Activated naive CD8-positive, alpha-beta T cell treated with anti-CD3 and anti-CD28 coated beads for 36 hours (primary cell): ENCODE measurements around the gene C12orf60. TPM values are rescaled to one million over a fixed set of nuclear protein-coding genes. Genes with fewer than 3 reads are reported as not detected.
A peak's percentile ranks its signal among the peaks of the same experiment; 100 is the strongest.
"Not testable (repeated sequence)": the region's sequence is repeated elsewhere in the genome, so short reads cannot be mapped to it uniquely, and the experiment has no call there.

Experiments
- DNase-seq: peaks from one replicate; pipeline ENCODE4 v3.0.0; 2021
- H3K27ac Mint-ChIP-seq: one replicate; pipeline ENCODE4 v1.8.0; 2022; ENCODE audit warnings: mild to moderate bottlenecking, moderate library complexity, mixed read lengths
- H3K27me3 Mint-ChIP-seq: one replicate; pipeline ENCODE4 v1.8.0; 2022; ENCODE audit warnings: mild to moderate bottlenecking, mixed read lengths
- H3K36me3 Mint-ChIP-seq: one replicate; pipeline ENCODE4 v1.8.0; 2021; ENCODE audit warnings: mild to moderate bottlenecking, mixed read lengths
- H3K4me1 Mint-ChIP-seq: one replicate; pipeline ENCODE4 v1.8.0; 2021; ENCODE audit warnings: mixed read lengths
- H3K4me3 Mint-ChIP-seq: one replicate; pipeline ENCODE4 v1.8.0; 2022; ENCODE audit warnings: mild to moderate bottlenecking, moderate library complexity, mixed read lengths
- H3K9me3 Mint-ChIP-seq: one replicate; pipeline ENCODE4 v1.8.0; 2022; ENCODE audit warnings: mixed read lengths
- total RNA-seq, 2 experiments: library from RNA; stranded (reverse); gene quantifications; one replicate each; pipeline ENCODE4 v1.2.3, GENCODE V29; 2021

The C12orf60 gene, protein sequence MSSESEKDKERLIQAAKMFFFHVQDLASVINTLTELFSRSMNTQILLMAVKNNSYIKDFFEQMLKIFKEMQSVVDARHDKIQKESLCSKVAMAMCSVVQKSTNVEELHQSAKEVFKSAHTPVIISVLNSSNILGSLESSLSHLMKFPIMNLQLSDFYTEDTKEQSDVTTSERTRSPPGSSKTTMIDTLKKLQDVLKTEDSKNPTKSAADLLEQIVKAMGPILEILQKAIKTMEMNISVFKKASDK
- total RNA-seq: 1 to 10 TPM; 2.7 to 2.8 TPM

DNA sequence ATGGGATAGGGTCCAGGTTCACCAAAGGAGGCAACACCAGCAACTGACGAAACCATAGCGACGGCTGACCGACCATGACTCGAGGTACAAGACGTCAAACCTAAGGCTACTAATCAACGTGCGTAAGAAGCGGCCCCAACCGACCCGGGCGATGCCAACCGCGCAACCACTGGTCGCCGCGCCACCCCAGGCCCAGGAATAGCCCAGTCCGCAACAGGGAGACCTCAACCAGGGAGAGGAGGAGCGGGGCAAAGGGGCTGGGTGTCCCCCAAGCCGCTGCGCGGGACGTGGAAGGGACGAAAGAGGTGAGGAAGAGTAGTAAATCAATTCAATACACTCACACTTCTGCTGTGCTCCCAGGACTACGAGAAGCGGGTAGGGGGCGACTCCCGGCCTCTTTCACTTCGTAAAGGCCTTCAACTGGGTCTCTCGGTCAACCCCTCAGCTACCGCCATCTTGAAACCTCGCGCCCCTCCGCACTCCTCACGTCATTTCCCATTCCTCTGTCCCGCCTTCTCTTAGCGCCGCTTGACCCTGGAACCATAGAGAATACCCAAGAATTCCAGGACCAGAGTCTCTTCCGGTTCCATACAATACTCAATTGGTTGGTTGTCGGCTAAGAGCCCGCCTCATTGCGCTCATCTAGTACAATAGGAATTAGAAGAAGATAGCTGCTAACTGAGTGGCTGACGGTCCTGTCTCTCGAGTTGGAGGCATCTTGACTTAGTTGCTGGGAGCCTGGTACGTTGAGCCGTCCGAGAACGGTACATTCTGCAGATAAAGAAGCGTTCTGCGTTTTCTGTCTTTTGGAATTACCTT is at the start of gene C12orf60, which contains the start of gene WBP11:
Gene C12orf60, plus strand, starts transcription at position 660 of the 819 bp plus-strand sequence. CDS start 19,266 bp downstream, outside the sequence.
Gene WBP11, minus strand, starts transcription at position 468 of the 819 bp plus-strand sequence. CDS start 2,095 bp downstream, outside the sequence.
- Mint-ChIP-seq H3K9me3 (no peaks in the 10 kb centered on the region), H3K27me3 (no peaks in the 10 kb centered on the region), H3K4me1 (peaks cover 30% of the 10 kb centered on the region), H3K36me3 (peaks cover 12% of the 10 kb centered on the region), H3K27ac (no peak within 1 kb of the TSS), H3K4me3 (no peak within 1 kb of the TSS)
- DNase-seq: peak; percentile 86

DNA sequence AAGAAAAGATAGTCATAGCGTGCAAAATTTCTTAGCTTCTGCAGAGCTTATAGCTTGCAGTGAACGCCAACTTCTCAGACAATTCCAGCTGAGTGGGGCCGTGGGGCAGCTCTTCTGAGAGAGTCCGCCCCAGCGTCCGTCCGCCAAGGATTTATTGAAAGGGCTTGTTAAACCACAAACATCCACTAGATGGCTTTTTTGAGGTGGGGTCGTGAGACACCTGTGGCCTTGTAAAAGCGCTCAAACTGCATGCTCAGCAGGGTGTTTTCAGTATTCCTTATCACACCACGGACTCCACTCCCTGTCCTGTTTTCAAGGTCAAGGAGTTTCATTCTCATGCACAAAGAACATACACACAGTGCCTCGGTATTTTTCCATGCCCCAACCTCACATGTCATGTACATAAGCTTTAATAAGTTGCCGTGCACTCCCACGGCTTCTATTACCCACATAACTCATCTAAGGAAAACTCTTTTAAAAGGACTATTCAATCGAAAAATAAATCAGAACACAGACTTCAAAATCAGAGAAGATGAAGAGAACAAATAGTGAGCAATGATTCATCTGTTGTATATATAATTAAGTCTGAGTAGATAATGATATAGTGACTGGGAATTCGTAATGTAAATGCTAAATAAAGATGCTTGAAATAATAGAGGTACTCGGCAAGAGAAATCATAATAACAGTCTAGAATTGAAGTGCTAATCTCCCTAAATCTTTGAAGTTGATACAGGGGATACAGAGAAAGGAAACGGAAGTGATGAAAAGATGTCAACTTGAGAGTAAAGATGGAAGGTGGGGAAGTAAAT is 46.9 kb upstream of the C12orf60 start:
- H3K27me3 Mint-ChIP-seq: no peaks in the 10 kb centered on the region
- H3K27ac Mint-ChIP-seq: no peak overlapping the region
- no peak for DNase-seq
- H3K36me3 Mint-ChIP-seq: peaks cover 42% of the 10 kb centered on the region
- peaks cover 20% of the 10 kb centered on the region for H3K9me3 Mint-ChIP-seq
- no peak overlapping the region for H3K4me3 Mint-ChIP-seq
- peaks cover 10% of the 10 kb centered on the region for H3K4me1 Mint-ChIP-seq

DNA sequence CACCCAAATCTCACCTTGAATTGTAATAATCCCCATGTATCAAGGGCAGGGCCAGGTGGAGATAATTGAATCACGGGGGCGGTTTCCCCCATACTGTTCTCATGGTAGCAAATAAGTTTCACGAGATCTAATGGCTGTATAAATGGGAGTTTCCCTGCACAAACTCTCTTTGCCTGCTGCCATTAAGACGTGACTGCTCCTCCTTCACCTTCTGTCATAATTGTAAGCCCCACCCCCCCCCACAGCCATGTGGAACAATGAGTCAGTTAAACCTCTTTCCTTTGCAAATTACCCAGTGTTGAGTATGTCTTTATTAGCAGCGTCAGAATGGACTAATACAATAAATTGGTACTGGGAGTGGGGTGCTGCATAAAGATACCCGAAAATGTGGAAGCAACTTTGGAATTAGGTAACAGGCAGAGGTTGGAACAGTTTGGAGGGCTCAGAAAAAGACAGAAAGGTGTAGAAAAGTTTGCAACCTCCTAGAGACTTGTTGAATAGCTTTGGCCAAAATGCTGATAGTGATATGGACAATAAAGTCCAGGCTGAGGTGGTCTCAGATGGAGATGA is 43.7 kb upstream of the C12orf60 start:
- H3K9me3 Mint-ChIP-seq: peaks cover 28% of the 10 kb centered on the region
- not testable (repeated sequence) for H3K27ac Mint-ChIP-seq, H3K27me3 Mint-ChIP-seq, DNase-seq, H3K4me3 Mint-ChIP-seq
- peaks cover 61% of the 10 kb centered on the region for H3K36me3 Mint-ChIP-seq
- peaks cover 15% of the 10 kb centered on the region for H3K4me1 Mint-ChIP-seq

DNA sequence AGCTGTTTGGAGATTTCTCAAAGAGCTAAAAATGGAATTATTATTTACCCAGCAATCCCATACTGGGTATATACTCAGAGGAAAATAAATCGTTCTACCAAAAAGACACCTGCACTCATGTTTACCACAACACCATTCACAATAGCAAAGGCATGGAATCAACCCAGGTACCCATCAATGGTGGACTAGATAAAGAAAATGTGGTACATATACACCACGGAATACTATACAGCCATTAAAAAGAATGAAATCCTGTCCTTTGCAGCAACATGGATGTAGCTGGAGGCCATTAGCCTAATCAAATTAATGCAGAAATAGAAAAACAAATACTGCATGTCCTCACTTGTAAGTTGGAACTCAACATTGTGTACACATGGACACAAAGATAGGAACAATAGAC is 38.1 kb upstream of the C12orf60 start:
- no peak overlapping the region for H3K27ac Mint-ChIP-seq
- H3K27me3 Mint-ChIP-seq: peaks cover 5% of the 10 kb centered on the region
- H3K4me1 Mint-ChIP-seq: peaks cover 28% of the 10 kb centered on the region

DNA sequence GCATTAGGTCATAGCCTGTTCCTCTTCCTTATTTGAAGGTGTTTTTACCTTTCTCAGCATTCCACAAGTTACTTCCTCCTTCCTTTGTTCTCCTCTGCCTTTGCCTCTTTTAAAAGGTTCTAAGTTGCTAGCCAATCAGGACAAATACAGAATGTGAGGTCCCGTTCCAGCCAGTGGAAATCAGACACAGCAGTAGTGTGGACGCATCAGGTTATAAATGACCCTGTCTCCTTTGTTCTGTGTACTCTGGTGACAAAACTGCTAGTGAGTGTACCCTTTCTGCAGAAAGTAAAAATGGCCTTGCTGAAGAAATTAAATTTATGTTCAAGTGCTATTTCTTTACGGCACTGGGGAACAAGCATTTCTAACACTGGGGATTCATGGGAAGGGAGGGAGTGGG is 37.5 kb upstream of the C12orf60 start:
- H3K4me3 Mint-ChIP-seq: not testable (repeated sequence)

More for the DNA sequence above, 38.1 kb upstream of the C12orf60 start:
- no peak overlapping the region for H3K4me3 Mint-ChIP-seq
- peaks cover 83% of the 10 kb centered on the region for H3K36me3 Mint-ChIP-seq
- DNase-seq: no peak
- H3K9me3 Mint-ChIP-seq: peaks cover 28% of the 10 kb centered on the region

DNA sequence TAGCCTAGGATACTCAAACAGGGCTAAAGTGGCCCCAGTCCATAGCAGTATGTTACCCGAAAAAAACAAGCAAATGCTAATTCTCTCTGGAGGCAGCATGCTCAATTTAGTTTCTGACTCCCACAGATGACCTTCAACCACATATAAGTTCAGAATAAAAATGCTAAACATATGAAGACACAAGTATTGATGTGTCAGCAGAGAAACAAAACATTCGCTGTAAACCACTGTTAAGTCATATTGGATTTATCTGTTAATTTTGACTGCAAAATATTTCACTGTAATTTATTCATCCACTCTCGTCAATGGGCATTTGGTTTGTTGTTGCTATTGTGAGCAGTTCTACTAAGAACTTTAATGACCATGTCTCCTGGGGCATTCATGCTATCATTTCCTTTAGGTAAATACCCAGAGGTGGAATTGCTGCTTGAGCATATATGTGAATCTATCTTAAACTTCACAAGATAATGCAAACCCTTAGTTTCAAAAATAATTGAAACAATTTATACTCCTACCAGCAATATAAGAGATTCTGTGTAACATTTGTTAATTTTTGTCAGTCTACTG is 36.7 kb upstream of the C12orf60 start:
- DNase-seq: no peak
- peak overlapping the region; percentile 25 for H3K4me3 Mint-ChIP-seq

More for the DNA sequence above, 37.5 kb upstream of the C12orf60 start:
- H3K27me3 Mint-ChIP-seq, H3K27ac Mint-ChIP-seq, DNase-seq: not testable (repeated sequence)
- peaks cover 83% of the 10 kb centered on the region for H3K36me3 Mint-ChIP-seq
- H3K4me1 Mint-ChIP-seq: peaks cover 31% of the 10 kb centered on the region
- H3K9me3 Mint-ChIP-seq: peaks cover 25% of the 10 kb centered on the region

DNA sequence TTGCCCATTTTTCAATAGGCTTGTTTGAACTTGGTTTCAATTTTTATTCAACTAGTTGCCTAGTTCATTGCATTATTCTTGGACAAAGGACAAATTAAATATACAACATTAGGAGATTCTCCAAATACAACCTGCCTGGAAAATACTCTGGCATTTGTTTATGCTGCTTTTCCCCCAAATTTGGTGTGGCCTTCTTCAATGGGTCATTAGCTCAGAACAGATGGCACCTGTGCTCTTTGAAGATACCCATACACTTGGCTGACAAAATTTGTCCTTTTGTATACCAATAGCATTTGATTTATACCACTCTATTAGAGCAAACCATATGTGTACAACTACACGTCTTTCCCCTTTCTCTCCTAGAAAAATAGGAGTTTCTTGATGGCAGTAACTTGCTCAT is 35.9 kb upstream of the C12orf60 start:
- Mint-ChIP-seq H3K36me3 (peaks cover 67% of the 10 kb centered on the region), H3K4me1 (peaks cover 34% of the 10 kb centered on the region), H3K27me3 (peaks cover 7% of the 10 kb centered on the region), H3K9me3 (peaks cover 15% of the 10 kb centered on the region), H3K4me3 (peak overlapping the region; percentile 34), H3K27ac (peak overlapping the region; percentile 67)
- DNase-seq: no peak

More for the DNA sequence above, 36.7 kb upstream of the C12orf60 start:
- Mint-ChIP-seq H3K27ac (peak overlapping the region; percentile 67), H3K36me3 (peaks cover 76% of the 10 kb centered on the region), H3K9me3 (peaks cover 19% of the 10 kb centered on the region), H3K4me1 (peaks cover 34% of the 10 kb centered on the region), H3K27me3 (peaks cover 7% of the 10 kb centered on the region)

DNA sequence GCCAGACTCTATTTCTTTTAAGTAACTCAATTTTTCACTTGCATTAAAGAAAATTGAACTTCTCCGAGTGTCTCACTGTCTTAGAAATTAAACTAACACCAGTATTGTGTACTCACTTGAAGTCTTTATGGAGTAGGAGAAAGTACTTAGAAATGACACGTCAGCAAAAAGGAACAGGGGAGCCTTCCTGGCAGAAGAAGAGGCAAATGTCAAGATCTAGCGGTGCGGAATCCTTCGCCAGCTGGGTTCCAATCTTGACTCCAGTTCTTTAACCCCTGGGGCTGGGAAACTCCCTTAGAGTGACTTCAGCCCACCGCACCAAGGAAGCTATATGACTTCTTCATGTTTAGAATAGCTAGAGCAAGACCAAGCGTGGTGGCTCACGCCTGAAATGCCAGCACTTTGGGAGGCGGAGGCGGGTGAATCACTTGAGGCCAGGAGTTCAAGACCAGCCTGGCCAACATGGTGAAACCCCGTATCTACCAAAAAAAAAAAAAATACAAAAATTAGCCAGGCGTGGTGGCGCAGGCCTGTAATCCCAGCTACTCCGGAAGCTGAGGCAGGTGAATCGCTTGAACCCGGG is 34.6 kb upstream of the C12orf60 start:
- H3K4me1 Mint-ChIP-seq: peaks cover 37% of the 10 kb centered on the region
- H3K9me3 Mint-ChIP-seq: peaks cover 14% of the 10 kb centered on the region
- H3K4me3 Mint-ChIP-seq: peak overlapping the region; percentile 91
- peak; percentile 46 for DNase-seq
- peak overlapping the region; percentile 97 for H3K27ac Mint-ChIP-seq
- H3K27me3 Mint-ChIP-seq: peaks cover 7% of the 10 kb centered on the region
- peaks cover 63% of the 10 kb centered on the region for H3K36me3 Mint-ChIP-seq

DNA sequence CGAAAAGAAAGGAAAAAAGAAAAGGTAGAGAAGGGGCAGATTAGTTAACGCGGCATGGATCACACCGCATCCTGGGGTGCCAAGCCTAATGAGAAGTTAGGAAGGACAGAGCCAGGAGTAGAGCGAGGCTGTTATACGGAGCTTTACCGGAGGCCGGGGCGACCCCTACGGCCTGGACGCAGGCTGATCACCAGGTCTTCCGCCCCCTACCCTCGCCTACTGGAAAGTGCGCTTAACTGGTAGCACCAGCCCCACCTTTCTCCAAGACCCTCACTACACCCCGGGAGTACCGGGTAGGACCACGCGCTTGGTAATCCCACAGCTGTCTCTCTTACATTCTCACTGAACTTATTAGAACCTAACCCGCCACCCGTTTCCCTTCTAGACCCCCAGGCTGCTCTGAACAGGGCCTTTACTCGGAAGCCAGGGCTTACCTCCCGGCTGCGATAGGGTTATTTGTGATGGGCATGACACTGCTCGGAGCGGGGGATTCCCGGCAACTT is 34.0 kb upstream of the C12orf60 start:
- Mint-ChIP-seq H3K27ac (peak overlapping the region; percentile 97), H3K4me1 (peaks cover 36% of the 10 kb centered on the region), H3K4me3 (peak overlapping the region; percentile 91), H3K9me3 (peaks cover 13% of the 10 kb centered on the region), H3K27me3 (peaks cover 7% of the 10 kb centered on the region), H3K36me3 (peaks cover 61% of the 10 kb centered on the region)
- DNase-seq: no peak

DNA sequence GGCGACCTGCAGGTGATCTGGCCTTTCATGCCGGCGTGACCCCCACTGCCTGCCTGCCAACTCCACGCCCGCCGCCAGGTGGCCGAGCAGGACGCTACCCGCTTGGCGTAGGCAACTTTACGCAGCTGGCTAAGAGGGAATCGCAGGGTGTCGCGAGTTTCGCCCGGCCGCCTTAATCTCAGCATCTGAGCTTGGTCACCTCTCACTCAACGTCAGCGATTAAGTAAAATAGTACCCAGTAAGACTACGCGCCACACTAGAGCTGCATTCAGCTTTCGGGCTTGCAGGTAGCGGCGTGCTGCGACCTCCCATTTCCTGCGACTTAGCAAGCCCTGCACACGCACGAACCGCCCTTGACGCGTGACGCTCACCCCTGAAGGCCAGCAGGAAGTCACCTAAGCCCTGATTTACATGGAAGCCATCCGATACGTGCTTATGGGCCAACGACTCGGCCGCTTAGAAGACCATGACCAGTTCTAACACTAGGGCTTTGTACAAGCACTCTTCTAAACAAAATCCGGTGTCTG is 33.4 kb upstream of the C12orf60 start:
- Mint-ChIP-seq H3K4me3 (peak overlapping the region; percentile 91), H3K36me3 (peaks cover 62% of the 10 kb centered on the region), H3K27me3 (peaks cover 7% of the 10 kb centered on the region), H3K27ac (peak overlapping the region; percentile 97), H3K4me1 (peaks cover 36% of the 10 kb centered on the region), H3K9me3 (peaks cover 13% of the 10 kb centered on the region)
- DNase-seq: peak; percentile 91

DNA sequence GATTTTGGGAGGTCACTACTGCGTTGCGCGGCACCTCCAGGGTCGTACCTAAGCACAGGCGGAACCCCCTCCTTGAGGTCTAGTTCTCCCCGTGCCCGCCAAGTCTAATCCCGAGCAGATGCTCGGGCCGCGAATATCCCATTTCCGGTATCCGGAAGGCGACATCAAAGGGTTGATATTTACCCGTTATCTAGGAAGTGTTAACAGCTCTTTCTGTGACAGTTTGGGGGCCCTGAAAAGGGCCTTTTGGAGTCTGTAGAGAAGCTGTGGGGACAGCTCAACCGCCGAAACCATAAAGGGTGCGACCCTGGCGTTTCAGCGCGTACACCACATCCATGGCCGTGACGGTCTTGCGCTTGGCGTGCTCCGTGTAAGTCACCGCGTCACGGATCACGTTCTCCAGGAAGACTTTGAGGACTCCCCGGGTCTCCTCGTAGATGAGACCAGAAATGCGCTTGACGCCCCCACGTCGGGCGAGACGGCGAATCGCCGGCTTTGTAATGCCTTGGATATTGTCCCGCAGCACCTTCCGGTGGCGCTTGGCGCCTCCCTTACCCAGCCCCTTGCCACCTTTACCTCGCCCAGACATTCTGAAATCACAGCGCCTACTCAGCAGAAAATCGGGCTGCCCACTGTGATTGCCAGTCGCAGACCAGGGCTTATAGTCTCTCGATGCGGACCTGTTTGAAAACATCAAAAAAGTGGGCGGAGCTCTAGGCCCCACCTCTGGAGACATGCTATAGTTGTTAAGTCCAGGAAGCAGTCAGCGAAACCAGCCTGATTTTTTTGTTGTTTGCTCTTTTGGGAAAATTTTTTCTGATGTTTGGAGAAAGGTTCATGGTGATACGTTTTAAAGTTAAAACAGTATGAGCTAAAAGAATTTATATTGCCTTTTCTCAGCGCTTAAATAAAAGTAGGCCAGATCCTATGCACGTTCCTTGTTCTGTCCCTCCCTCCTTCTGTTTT is 32.7 kb upstream of the C12orf60 start:
- DNase-seq: peak; percentile 89
- Mint-ChIP-seq H3K9me3 (peaks cover 11% of the 10 kb centered on the region), H3K27me3 (peaks cover 7% of the 10 kb centered on the region), H3K4me1 (peaks cover 43% of the 10 kb centered on the region), H3K36me3 (peaks cover 56% of the 10 kb centered on the region), H3K4me3 (peak overlapping the region; percentile 91), H3K27ac (peak overlapping the region; percentile 97)

DNA sequence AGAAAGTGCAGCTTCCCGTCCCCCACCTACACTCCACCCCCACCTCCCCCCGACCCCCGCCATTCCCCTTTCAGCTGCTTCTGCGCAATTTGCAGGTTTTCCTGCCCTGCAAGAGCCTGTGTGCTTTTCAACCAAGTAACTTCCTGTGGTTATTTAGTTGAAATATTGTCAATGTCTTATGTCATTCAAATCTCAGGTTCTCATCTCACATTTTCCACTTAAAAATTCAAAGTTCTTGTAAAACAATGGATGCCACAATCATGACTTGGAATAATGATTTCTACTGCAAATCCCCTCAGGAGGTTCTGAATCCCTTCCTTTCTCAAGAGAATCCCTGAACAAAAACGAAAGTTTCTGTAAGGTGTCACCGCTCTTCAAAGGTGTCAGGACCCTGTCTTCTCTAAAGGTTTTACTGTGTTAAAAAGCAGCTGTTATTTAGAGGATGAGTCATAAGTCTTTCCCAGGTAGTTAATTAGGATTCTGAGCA is 31.8 kb upstream of the C12orf60 start:
- Mint-ChIP-seq H3K27me3 (peaks cover 7% of the 10 kb centered on the region), H3K36me3 (peaks cover 53% of the 10 kb centered on the region), H3K27ac (peak overlapping the region; percentile 97), H3K4me1 (peaks cover 48% of the 10 kb centered on the region), H3K9me3 (peaks cover 4% of the 10 kb centered on the region), H3K4me3 (peak overlapping the region; percentile 91)
- peak; percentile 20 for DNase-seq
